ENCODE measurements around the gene LRMDA.

DNA sequence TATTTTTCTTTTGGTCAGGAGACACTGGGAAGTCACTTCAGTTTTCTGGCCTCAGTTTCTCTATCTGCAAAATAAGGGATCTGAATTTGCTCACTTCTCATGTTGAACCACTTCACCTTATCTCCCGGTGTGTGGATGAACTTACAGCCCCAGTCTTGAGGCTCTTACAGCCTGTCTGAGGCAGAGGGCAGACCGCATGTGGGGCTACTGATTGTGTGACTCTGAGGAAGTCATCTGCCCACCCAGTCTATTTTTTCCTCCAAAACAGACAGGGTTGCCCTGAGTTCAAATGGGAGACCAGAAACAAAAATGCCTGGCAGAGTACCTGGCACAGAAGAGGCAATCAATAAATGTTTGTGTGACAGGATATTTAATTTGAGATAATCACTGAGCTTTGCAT is 78.3 kb downstream of the LRMDA start:
- no peak for TF ChIP-seq CTCF (IDR thresholded peaks at IDR 0.05)
- TF ChIP-seq POLR2A (IDR thresholded peaks at IDR 0.05), result no peak

Data from sigmoid colon (tissue), 3 donors.